OCI-LY1 (cell line): ENCODE data around the gene OVOL3.

ENCODE experiments used
- H2AFZ ChIP-seq: fragments of 200-600 bp; sonication (generic), shearing (Covaris generic); 2 replicates; pipeline ENCODE4 v1.6.0; 2014; ENCODE audit warnings: antibody characterized with exemption, mild to moderate bottlenecking, low read length
- H3F3A ChIP-seq: fragments of 200-600 bp; sonication (generic), shearing (Covaris generic); 2 replicates; pipeline ENCODE4 v1.6.0; 2014; ENCODE audit warnings: mild to moderate bottlenecking, antibody characterized with exemption, low read length, moderate library complexity; ENCODE audit not compliant: insufficient read depth
- H3K27ac ChIP-seq: fragments of 200-600 bp; sonication (generic); 2 replicates; pipeline ENCODE4 v1.5.1; 2014; ENCODE audit warnings: low read length, mixed run types, mild to moderate bottlenecking, low read depth; ENCODE audit not compliant: poor library complexity, severe bottlenecking
- H3K27me3 ChIP-seq: fragments of 200-600 bp; sonication (generic); 2 replicates; pipeline ENCODE4 v1.6.0; 2014; ENCODE audit warnings: antibody characterized with exemption, mild to moderate bottlenecking, low read length, moderate library complexity; ENCODE audit not compliant: insufficient read depth
- H3K36me3 ChIP-seq: fragments of 200-600 bp; sonication (generic); 2 replicates; pipeline ENCODE4 v1.6.1; 2014; ENCODE audit warnings: mild to moderate bottlenecking, antibody characterized with exemption, low read length, moderate library complexity, mixed read lengths; ENCODE audit not compliant: insufficient read depth
- H3K4me1 ChIP-seq: fragments of 200-600 bp; sonication (generic); 2 replicates; pipeline ENCODE4 v1.5.1; 2014; ENCODE audit warnings: mild to moderate bottlenecking, low read length, moderate library complexity; ENCODE audit not compliant: insufficient read depth, severe bottlenecking
- H3K4me2 ChIP-seq: fragments of 200-600 bp; sonication (generic), shearing (Covaris generic); 2 replicates; pipeline ENCODE4 v1.6.1; 2014; ENCODE audit warnings: low read length
- H3K4me3 ChIP-seq: fragments of 200-600 bp; sonication (generic); 2 replicates; pipeline ENCODE4 v1.5.1; 2014; ENCODE audit warnings: low read length, low read depth, mild to moderate bottlenecking, mixed read lengths; ENCODE audit not compliant: poor library complexity, severe bottlenecking
- H3K79me2 ChIP-seq: fragments of 200-600 bp; shearing (Covaris generic); 2 replicates; pipeline ENCODE4 v1.6.1; 2016; ENCODE audit warnings: mixed run types, low read length, mixed read lengths; ENCODE audit not compliant: insufficient read depth
- H3K9ac ChIP-seq: fragments of 200-600 bp; sonication (generic), shearing (Covaris generic); 2 replicates; pipeline ENCODE4 v1.6.1; 2014; ENCODE audit warnings: mild to moderate bottlenecking, low read length, mixed read lengths
- H3K9me2 ChIP-seq: fragments of 200-600 bp; sonication (generic), shearing (Covaris generic); 2 replicates; pipeline ENCODE4 v1.6.1; 2014; ENCODE audit warnings: low read depth, mild to moderate bottlenecking, low read length, mixed read lengths
- H3K9me3 ChIP-seq: fragments of 200-600 bp; shearing (Covaris generic); 2 replicates; pipeline ENCODE4 v1.6.1; 2014; ENCODE audit warnings: low read length, mixed read lengths
- H4K20me1 ChIP-seq: fragments of 200-600 bp; sonication (generic), shearing (Covaris generic); 2 replicates; pipeline ENCODE4 v1.6.0; 2016; ENCODE audit warnings: mild to moderate bottlenecking, low read length; ENCODE audit not compliant: insufficient read depth
- EZH2 ChIP-seq: fragments of 200-600 bp; sonication (generic), shearing (Covaris generic); IDR thresholded peaks from 2 replicates; pipeline ENCODE4 v1.8.0; 2017; ENCODE audit warnings: borderline replicate concordance, mixed run types, mild to moderate bottlenecking, antibody characterized with exemption, low read length, moderate library complexity, mixed read lengths
- TF ChIP-seq, protein P1 (sequence below): fragments of 200-600 bp; sonication (generic), shearing (Covaris generic); IDR thresholded peaks from 2 replicates; pipeline ENCODE4 v1.5.1; 2017; ENCODE audit warnings: mild to moderate bottlenecking, antibody characterized with exemption, low read length, moderate library complexity, mixed read lengths

OVOL3 gene

DNA sequence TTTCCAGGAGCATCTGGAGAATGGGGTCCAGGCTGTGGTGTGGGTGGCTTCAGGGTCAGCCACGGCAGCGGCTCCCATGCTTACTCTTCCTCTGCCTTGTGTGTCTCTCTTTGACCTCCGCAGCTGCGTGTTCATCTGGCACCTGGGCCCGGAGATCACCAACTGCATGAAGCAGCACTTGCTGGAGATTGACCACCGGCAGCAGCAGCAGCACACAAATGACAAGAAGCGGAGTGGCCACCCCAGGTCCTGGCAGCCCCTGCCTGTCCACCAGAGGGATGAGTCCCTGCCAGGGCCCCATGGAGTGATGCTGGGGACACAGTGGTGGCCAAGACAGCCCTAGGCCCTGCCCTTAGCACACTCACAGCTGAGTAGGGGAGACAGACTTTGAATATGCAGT is 18.4 kb upstream of the OVOL3 start:
- Histone ChIP-seq H3K36me3 (peaks cover 91% of the 10 kb centered on the region), H3K4me2 (no peak overlapping the region), H4K20me1 (no peaks in the 10 kb centered on the region), H3K27ac (no peak overlapping the region), H3K9me3 (no peaks in the 10 kb centered on the region), H3K4me1 (no peaks in the 10 kb centered on the region), H3K9ac (no peak overlapping the region), H3F3A (no peaks in the 10 kb centered on the region), H3K4me3 (no peak overlapping the region), H2AFZ (no peak overlapping the region), H3K79me2 (no peaks in the 10 kb centered on the region), H3K9me2 (no peaks in the 10 kb centered on the region), H3K27me3 (no peaks in the 10 kb centered on the region)
- TF ChIP-seq, protein P1, sequence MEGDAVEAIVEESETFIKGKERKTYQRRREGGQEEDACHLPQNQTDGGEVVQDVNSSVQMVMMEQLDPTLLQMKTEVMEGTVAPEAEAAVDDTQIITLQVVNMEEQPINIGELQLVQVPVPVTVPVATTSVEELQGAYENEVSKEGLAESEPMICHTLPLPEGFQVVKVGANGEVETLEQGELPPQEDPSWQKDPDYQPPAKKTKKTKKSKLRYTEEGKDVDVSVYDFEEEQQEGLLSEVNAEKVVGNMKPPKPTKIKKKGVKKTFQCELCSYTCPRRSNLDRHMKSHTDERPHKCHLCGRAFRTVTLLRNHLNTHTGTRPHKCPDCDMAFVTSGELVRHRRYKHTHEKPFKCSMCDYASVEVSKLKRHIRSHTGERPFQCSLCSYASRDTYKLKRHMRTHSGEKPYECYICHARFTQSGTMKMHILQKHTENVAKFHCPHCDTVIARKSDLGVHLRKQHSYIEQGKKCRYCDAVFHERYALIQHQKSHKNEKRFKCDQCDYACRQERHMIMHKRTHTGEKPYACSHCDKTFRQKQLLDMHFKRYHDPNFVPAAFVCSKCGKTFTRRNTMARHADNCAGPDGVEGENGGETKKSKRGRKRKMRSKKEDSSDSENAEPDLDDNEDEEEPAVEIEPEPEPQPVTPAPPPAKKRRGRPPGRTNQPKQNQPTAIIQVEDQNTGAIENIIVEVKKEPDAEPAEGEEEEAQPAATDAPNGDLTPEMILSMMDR: no peak
- TF ChIP-seq EZH2: no peak

DNA sequence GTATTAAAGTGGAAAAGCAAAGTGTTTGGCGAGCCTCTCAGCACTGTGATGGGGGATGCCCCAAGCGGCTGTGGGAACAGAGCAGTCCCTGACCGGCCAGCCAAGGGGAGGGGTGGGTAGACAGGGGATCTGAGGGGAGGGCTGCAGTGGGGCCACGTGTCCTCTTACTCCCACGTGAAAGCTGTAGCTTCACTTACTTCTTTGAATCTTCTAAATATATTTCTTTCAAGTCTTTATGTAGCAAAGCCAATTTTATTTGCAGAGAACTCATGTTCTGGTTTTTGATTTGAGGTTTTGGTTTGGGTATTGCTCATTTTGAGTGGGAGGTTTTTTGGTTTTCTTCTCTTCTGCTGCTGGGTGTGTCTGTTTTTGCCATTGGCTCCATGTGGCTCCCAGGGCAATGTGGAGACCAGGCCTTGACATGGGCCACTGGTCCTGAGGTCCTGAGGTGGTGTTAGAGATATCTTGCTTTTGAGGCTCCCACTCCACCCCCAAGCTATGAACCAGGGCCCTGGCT is 17.7 kb upstream of the OVOL3 start:
- H3K9me2 ChIP-seq: no peaks in the 10 kb centered on the region
- TF ChIP-seq EZH2: no peak
- TF ChIP-seq, protein P1: no peak
- no peaks in the 10 kb centered on the region for H3K27me3 ChIP-seq
- no peak overlapping the region for H3K9ac ChIP-seq
- H2AFZ ChIP-seq: no peak overlapping the region
- H3K4me1 ChIP-seq: no peaks in the 10 kb centered on the region
- H3K79me2 ChIP-seq: no peaks in the 10 kb centered on the region
- no peaks in the 10 kb centered on the region for H4K20me1 ChIP-seq
- no peaks in the 10 kb centered on the region for H3F3A ChIP-seq
- peaks cover 90% of the 10 kb centered on the region for H3K36me3 ChIP-seq
- no peaks in the 10 kb centered on the region for H3K9me3 ChIP-seq
- no peak overlapping the region for H3K4me2 ChIP-seq
- no peak overlapping the region for H3K4me3 ChIP-seq
- no peak overlapping the region for H3K27ac ChIP-seq

DNA sequence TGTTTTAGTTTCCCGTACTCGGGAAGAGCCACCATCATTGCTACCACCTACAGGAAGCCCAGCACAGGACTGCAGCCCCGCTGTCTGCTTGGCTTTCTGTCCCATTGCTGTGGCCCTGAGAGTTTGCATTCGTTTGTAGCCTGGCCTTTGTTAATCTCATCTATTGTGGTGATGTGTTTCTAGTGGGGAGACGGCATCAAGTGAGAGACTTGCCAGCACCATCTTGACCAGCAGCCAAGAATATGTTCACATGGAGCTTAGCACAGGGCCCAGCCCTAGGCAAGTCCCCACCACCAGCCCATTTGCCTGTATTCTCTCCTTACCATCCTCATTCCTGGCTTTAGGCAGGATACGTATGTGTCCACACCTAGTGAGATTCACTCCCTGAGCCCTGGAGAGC is 17.3 kb upstream of the OVOL3 start:
- Histone ChIP-seq H3K9me2 (no peaks in the 10 kb centered on the region), H2AFZ (no peak overlapping the region), H3K27me3 (no peaks in the 10 kb centered on the region), H3K9me3 (no peaks in the 10 kb centered on the region), H3K4me3 (no peak overlapping the region), H3K4me1 (no peaks in the 10 kb centered on the region), H3K36me3 (peaks cover 90% of the 10 kb centered on the region), H3K79me2 (no peaks in the 10 kb centered on the region), H4K20me1 (no peaks in the 10 kb centered on the region), H3K9ac (no peak overlapping the region), H3F3A (no peaks in the 10 kb centered on the region), H3K27ac (no peak overlapping the region), H3K4me2 (no peak overlapping the region)
- TF ChIP-seq EZH2: no peak
- TF ChIP-seq, protein P1: no peak
